GM18519 (cell line): ENCODE measurements around the gene TMCO4.

Experiments
- ATAC-seq: cut with Tn5 transposase; IDR thresholded peaks from one replicate; pipeline ENCODE4 v1.9.1; 2021; ENCODE audit warnings: mild to moderate bottlenecking, moderate library complexity; ENCODE audit not compliant: unreplicated experiment, low FRiP score

Gene TMCO4

DNA sequence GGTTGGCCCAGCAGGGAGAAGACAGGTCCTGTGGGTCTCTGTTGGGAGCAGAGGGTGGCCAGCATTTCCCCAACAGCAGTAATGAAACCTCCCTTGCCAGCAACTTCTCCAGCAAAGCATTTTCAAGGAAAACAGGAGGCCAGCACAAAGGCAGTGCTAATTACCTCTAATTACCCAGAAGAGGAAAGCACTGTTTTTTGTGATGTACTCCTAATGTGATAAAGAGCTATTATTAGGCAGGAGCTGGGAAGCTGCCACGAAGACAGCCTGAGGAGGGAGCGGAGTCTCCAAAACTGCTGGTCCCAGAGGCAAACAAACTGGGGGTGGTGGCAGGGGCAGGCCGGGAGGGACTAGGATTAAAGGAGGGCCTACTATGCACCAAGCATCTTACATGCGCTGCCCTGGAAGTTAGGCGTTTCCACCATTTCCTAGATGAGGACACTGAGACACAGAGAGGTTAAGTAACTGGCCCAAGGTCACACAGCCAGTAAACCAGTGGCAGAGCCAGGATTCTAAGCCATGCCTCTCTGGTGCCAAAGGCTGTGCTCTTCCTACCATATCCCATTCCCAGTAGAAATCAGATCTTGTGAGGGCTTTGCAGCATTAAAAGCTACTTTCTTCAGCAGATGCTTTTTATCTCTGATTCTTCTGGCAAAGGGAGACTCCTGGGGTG is 110.5 kb downstream of the TMCO4 start:
- no peak for ATAC-seq

DNA sequence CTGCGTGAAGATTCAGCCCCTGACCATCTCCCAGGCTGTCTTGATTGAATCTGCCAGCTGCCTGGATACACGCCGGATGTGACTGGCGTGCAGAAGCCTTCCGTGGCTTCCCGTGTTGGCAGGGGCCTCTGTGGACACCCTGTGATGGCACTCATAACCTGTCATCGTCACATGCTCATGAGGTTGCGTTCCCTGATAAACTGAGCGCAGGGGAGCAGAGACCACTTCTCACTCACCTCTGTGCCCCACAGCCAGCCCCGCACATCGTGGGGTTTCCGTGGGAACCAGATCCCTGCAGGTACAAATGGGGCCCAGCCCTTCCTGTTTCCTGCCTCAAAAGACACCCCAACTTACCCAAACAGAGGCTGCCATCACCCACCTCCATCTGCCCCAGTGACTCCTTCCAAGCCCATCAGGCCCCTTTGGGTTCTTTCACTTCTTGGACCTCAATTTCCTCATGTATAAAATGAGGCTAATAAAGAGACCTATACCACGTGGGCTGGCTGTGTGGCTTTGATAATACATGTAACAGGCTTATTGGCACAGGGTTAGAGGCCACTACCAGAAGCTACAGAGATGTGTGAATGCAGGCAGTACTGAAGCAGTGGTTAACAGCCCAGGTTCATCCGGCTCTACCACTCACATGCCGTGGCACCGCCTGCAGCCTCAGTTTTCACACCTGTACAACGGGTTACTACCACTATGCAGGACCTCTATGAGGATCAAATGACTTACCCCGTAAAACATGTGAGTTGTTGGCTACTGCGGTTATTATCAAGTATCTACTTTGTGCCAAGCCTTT is 111.5 kb downstream of the TMCO4 start:
- ATAC-seq, result no peak

DNA sequence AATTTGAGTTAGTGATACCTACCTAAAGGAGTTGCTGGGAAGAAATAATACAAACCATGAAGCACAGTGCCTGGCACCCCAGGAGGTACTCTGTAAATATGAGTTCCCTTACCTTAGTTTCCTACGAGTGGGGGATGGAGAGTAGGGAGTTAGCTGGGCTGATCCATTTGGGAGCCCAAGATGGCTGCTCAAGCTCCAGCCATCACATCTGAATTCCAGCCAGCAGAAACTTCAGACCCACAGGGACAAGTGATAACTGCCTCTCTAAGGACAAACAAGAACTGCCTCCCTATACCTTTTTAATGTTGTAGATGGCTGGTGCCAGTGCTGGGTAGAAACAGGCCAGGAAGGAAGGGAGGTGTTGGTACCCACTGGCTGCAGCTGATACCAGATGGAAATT is 112.3 kb downstream of the TMCO4 start:
- ATAC-seq, result no peak

DNA sequence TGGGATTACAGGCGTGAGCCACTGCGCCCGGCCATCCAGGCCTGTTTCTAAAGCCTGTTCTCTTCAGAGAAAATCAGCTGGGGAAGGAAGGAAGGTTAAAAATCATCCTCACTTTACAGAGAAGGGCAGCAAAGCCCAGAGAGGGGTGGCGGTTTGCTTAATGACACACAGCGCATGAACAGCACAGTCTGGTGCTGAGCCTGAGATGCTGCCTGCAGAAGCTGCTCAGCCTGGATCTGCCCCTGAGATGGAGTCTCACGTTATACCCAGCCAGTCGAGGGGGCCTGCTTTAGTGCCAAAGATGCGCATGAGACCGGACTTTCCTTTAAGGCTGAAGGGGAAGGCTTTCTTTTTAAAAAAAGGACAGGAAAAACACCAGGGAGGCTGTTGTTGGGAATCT is 113.7 kb downstream of the TMCO4 start:
- no peak for ATAC-seq

- ATAC-seq, result no peak
Observed at GRCh38 chr1:19684677-19685076, 115.0 kb downstream of the TMCO4 start.

GRCh38 chr1:19683351-19683750 is 116.4 kb downstream of the TMCO4 start:
- no peak for ATAC-seq

DNA sequence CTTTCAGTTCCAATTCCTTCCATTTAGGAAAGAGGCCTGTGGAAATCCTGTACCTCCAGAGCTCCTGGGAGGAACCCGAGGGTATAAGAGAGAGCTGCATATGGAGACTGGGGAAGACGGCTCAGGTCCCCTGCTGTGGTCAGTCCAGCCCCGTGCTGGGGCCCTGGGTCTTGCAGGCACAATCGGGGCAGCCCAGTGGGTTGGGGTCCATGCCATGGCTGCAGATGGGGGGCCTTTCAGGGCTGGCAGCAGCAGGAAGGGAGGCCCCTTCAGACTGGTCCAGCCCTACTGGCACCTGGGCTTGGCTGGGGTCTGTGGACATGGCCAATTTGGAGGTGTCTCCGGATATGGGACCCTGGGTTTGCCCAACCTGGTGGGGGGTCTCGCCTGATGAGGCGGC is 116.8 kb downstream of the TMCO4 start:
- ATAC-seq, result no peak

DNA sequence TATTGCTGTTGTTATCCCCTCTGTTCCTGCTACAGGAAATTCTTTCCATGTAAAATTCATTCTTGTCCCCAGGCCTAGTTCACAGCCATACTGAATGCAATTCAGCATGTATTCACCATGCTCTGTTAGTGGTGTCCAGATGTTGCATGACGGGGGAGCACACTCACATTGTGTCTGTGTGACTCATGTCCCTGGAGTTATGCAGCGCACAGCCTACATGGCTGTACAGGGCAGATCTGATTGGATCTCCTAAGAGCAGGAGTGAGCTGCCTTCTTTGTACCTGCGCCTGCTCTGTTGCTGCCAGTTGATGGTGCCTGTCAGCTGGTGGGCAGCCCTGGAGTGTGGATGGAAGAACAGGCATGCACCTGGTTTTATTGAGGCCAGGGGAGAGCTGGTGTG is 117.5 kb downstream of the TMCO4 start:
- no peak for ATAC-seq

DNA sequence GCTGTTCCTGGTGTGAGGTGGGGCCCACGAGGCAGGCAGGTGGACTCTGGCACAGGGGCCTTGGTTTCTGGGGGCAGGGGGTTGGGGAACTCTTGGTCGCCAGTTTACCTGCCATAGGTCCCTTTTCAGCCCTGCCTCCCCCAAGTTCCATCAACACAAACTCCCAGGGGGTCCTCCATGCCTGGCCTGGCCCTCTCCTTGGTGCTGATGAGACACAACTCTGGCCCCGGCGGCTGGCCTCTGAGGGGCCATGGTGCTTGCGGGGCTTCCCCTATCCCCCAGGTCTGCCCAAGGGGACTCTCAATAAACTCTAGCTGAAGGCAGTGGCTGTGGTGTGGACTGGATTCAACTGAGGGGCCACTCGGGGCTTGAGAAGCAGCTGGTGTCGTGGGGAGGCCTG is 119.1 kb downstream of the TMCO4 start:
- ATAC-seq, result no peak

GRCh38 chr1:19679691-19680090 is 120.0 kb downstream of the TMCO4 start:
- ATAC-seq, result no peak

GRCh38 chr1:19678931-19679453 is 120.7 kb downstream of the TMCO4 start:
- no peak for ATAC-seq

DNA sequence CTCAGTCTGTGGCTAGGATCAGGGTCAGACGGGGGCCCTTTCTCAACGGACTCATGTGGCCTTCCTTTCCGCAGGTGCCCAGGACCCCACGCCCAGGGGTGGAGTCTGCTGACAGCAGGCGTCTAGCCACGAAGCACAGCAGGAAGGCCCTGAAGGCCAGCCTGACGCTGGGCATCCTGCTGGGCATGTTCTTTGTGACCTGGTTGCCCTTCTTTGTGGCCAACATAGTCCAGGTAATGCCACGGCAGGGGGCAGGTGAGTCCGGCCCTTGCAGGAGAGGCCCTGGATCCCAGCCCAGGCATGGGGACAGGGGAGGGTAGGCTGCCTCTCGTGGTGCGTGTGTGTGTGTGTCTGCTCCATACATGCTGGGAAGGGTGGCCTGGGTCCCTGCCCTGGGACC is 121.2 kb downstream of the TMCO4 start:
- ATAC-seq, result no peak

GRCh38 chr1:19676438-19676922 is 123.2 kb downstream of the TMCO4 start:
- ATAC-seq, result no peak

GRCh38 chr1:19675797-19676196 is 123.9 kb downstream of the TMCO4 start:
- no peak for ATAC-seq

- ATAC-seq, result no peak
Observed at GRCh38 chr1:19672237-19672636, 127.5 kb downstream of the TMCO4 start.

- ATAC-seq, result no peak
Observed at GRCh38 chr1:19670787-19671186, 128.9 kb downstream of the TMCO4 start.

GRCh38 chr1:19668888-19669287 is 130.8 kb downstream of the TMCO4 start:
- ATAC-seq, result no peak

DNA sequence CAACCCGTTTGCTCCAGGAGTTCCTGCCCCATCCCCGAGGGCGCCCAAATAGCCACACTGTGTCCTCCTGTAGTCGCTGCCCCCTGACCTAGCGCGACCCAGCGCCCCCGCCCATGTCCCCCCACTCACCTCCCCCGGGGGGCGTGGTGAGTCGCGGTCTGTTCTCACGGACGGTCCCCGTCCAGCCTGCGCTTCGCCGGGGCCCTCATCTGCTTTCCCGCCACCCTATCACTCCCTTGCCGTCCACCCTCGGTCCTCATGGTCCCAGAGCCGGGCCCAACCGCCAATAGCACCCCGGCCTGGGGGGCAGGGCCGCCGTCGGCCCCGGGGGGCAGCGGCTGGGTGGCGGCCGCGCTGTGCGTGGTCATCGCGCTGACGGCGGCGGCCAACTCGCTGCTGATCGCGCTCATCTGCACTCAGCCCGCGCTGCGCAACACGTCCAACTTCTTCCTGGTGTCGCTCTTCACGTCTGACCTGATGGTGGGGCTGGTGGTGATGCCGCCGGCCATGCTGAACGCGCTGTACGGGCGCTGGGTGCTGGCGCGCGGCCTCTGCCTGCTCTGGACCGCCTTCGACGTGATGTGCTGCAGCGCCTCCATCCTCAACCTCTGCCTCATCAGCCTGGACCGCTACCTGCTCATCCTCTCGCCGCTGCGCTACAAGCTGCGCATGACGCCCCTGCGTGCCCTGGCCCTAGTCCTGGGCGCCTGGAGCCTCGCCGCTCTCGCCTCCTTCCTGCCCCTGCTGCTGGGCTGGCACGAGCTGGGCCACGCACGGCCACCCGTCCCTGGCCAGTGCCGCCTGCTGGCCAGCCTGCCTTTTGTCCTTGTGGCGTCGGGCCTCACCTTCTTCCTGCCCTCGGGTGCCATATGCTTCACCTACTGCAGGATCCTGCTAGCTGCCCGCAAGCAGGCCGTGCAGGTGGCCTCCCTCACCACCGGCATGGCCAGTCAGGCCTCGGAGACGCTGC is 133.9 kb downstream of the TMCO4 start:
- no peak for ATAC-seq

DNA sequence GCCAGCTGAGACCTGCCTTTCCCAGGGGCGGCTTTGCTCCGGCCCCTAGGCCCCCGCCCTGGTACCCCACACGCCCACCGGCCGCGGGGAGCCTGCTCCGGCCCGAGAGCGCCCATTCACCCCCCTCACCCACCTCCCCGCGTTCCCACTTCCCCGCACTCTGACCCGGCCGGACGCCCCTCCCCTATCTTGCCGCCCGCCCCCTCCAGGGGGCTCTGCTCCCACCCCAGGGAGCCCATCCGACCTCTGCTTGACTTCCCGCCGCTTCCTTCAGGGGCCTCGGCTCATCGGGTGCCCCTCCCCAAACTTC is 134.6 kb downstream of the TMCO4 start:
- ATAC-seq, result no peak

GRCh38 chr1:19664453-19665185 is 135.1 kb downstream of the TMCO4 start, which contains the start of gene HTR6:
HTR6 (plus strand) TSS chr1:19664875; CDS start chr1:19665754, 879 bp downstream.
- no peak for ATAC-seq
